MM.1S (cell line): Measurements from ENCODE around the gene LARP1.

ENCODE experiments used
- DNase-seq: peaks from one replicate; pipeline ENCODE4 v3.0.0-alpha.2; 2015
- H2AFZ ChIP-seq: fragments of 300-600 bp; sonication (generic); 2 replicates; pipeline ENCODE4 v1.6.0; 2016; ENCODE audit warnings: antibody characterized with exemption, low read length
- H3F3A ChIP-seq: fragments of 300-600 bp; sonication (generic); 2 replicates; pipeline ENCODE4 v1.6.1; 2016; ENCODE audit warnings: mild to moderate bottlenecking, antibody characterized with exemption, low read length, moderate library complexity, mixed read lengths; ENCODE audit not compliant: insufficient read depth
- H3K27ac ChIP-seq: fragments of 300-600 bp; sonication (generic); 2 replicates; pipeline ENCODE4 v1.5.1; 2016; ENCODE audit warnings: mild to moderate bottlenecking, low read length
- H3K27me3 ChIP-seq: fragments of 300-600 bp; sonication (generic); replicated peaks from 2 replicates; pipeline ENCODE4 v1.6.0; 2016; ENCODE audit warnings: low read length; ENCODE audit not compliant: insufficient read depth
- H3K36me3 ChIP-seq: fragments of 300-600 bp; sonication (generic); replicated peaks from 2 replicates; pipeline ENCODE4 v1.6.1; 2016; ENCODE audit warnings: mild to moderate bottlenecking, low read length, mixed read lengths; ENCODE audit not compliant: insufficient read depth
- H3K4me1 ChIP-seq: fragments of 300-600 bp; sonication (generic); 2 replicates; pipeline ENCODE4 v1.6.1; 2016; ENCODE audit warnings: low read length, mixed read lengths
- H3K4me2 ChIP-seq: fragments of 300-600 bp; sonication (generic); 2 replicates; pipeline ENCODE4 v1.6.0; 2016; ENCODE audit warnings: low read depth, low read length
- H3K4me3 ChIP-seq: fragments of 300-600 bp; sonication (generic); 2 replicates; pipeline ENCODE4 v1.5.1; 2016; ENCODE audit warnings: low read length, mixed read lengths
- H3K79me2 ChIP-seq: fragments of 300-600 bp; sonication (generic); 2 replicates; pipeline ENCODE4 v1.6.1; 2016; ENCODE audit warnings: mixed run types, low read length, mixed read lengths
- H3K9ac ChIP-seq: fragments of 300-600 bp; sonication (generic); 2 replicates; pipeline ENCODE4 v1.6.1; 2016; ENCODE audit warnings: low read length, mixed read lengths
- H3K9me2 ChIP-seq: fragments of 300-600 bp; sonication (generic); replicated peaks from 2 replicates; pipeline ENCODE4 v1.6.1; 2016; ENCODE audit warnings: mild to moderate bottlenecking, low read length, mixed read lengths; ENCODE audit not compliant: insufficient read depth
- H3K9me3 ChIP-seq: fragments of 300-600 bp; sonication (generic); replicated peaks from 2 replicates; pipeline ENCODE4 v1.6.1; 2016; ENCODE audit warnings: mild to moderate bottlenecking, low read length, mixed read lengths; ENCODE audit not compliant: insufficient read depth
- H4K20me1 ChIP-seq: fragments of 300-600 bp; sonication (generic); 2 replicates; pipeline ENCODE4 v1.6.1; 2016; ENCODE audit warnings: mild to moderate bottlenecking, low read length, moderate library complexity, mixed read lengths; ENCODE audit not compliant: insufficient read depth
- CTCF ChIP-seq: fragments of 300-600 bp; sonication (generic); IDR thresholded peaks from 2 replicates; pipeline ENCODE4 v1.5.1; 2016; ENCODE audit warnings: antibody characterized with exemption, low read length, mixed read lengths
- EZH2 ChIP-seq: fragments of 300-600 bp; sonication (generic); optimal IDR thresholded peaks from 2 replicates; pipeline ENCODE3; 2017; ENCODE audit warnings: low read depth, mild to moderate bottlenecking, antibody characterized with exemption, low read length, mixed read lengths
- EZH2phosphoT487 ChIP-seq: fragments of 300-600 bp; sonication (generic); IDR thresholded peaks from 2 replicates; pipeline ENCODE4 v1.6.1; 2018; ENCODE audit warnings: antibody characterized with exemption, low read length

LARP1 gene

GRCh38 chr5:154708207-154708606 is 47.0 kb upstream of the LARP1 start:
- no peak overlapping the region for H3K9ac ChIP-seq
- H3F3A ChIP-seq = no peaks in the 10 kb centered on the region
- H3K4me3 ChIP-seq = no peak overlapping the region
- H3K9me3 ChIP-seq = no peaks in the 10 kb centered on the region
- H3K27me3 ChIP-seq = no peaks in the 10 kb centered on the region
- no peaks in the 10 kb centered on the region for H3K9me2 ChIP-seq
- no peaks in the 10 kb centered on the region for H3K4me1 ChIP-seq
- no peak for DNase-seq
- no peak overlapping the region for H3K4me2 ChIP-seq
- no peak for TF ChIP-seq CTCF
- TF ChIP-seq EZH2phosphoT487 = no peak
- no peak for TF ChIP-seq EZH2
- no peaks in the 10 kb centered on the region for H3K79me2 ChIP-seq
- no peak overlapping the region for H2AFZ ChIP-seq
- H3K27ac ChIP-seq = no peak overlapping the region
- H4K20me1 ChIP-seq = no peaks in the 10 kb centered on the region
- no peaks in the 10 kb centered on the region for H3K36me3 ChIP-seq

GRCh38 chr5:154708846-154709245 is 46.3 kb upstream of the LARP1 start:
- H3K79me2 ChIP-seq = no peaks in the 10 kb centered on the region
- no peaks in the 10 kb centered on the region for H3K27me3 ChIP-seq
- no peaks in the 10 kb centered on the region for H3K4me1 ChIP-seq
- H3K4me3 ChIP-seq = no peak overlapping the region
- H2AFZ ChIP-seq = no peak overlapping the region
- H4K20me1 ChIP-seq = no peaks in the 10 kb centered on the region
- H3K36me3 ChIP-seq = no peaks in the 10 kb centered on the region
- H3K9me3 ChIP-seq = no peaks in the 10 kb centered on the region
- no peak for DNase-seq
- no peak overlapping the region for H3K9ac ChIP-seq
- TF ChIP-seq CTCF = no peak
- TF ChIP-seq EZH2 = no peak
- TF ChIP-seq EZH2phosphoT487 = no peak
- no peak overlapping the region for H3K27ac ChIP-seq
- H3F3A ChIP-seq = no peaks in the 10 kb centered on the region
- H3K9me2 ChIP-seq = no peaks in the 10 kb centered on the region
- no peak overlapping the region for H3K4me2 ChIP-seq

GRCh38 chr5:154709368-154710305 is 45.5 kb upstream of the LARP1 start:
- Histone ChIP-seq H3F3A (no peaks in the 10 kb centered on the region), H3K27me3 (no peaks in the 10 kb centered on the region), H3K4me1 (0 out of 2 replicates have a peak, but pooled peaks cover 5% of the 10 kb centered on the region), H3K9ac (no peak overlapping the region), H3K9me3 (no peaks in the 10 kb centered on the region), H3K9me2 (no peaks in the 10 kb centered on the region), H3K27ac (no peak overlapping the region), H3K36me3 (no peaks in the 10 kb centered on the region), H3K4me3 (no peak overlapping the region), H4K20me1 (no peaks in the 10 kb centered on the region), H3K79me2 (no peaks in the 10 kb centered on the region), H2AFZ (no peak overlapping the region), H3K4me2 (no peak overlapping the region)
- DNase-seq = no peak
- TF ChIP-seq CTCF (no peak), EZH2 (no peak), EZH2phosphoT487 (no peak)
